Psoas muscle (tissue), 8 donors: Measurements from ENCODE around the gene DYNLRB1. TPM values are rescaled to one million over a fixed set of nuclear protein-coding genes. Genes with fewer than 3 reads are reported as not detected.

Source experiments
- ATAC-seq, 4 donors: fragments of 200-7000 bp; cut with Tn5 transposase; one replicate each; pipeline ENCODE4 v1.9.1; 2020; ENCODE audit warnings: moderate library complexity in 3 of 4, mild to moderate bottlenecking in 2 of 4
- DNase-seq, 2 donors: peaks; one replicate each; pipeline ENCODE4 v3.0.0-alpha.2; 2020
- H3K27ac ChIP-seq: fragments of 200-600 bp; one replicate; pipeline ENCODE4 v1.8.0; 2022
- H3K27me3 ChIP-seq, 3 donors: fragments of 200-600 bp in 1 of 3; one replicate each; pipeline versions ENCODE4 v1.6.1 to v1.8.0; 2013 to 2022; ENCODE audit warnings: low read length in 2 of 3, mild to moderate bottlenecking in 2 of 3, moderate library complexity in 1 of 3; ENCODE audit not compliant: insufficient read depth in 3 of 3
- H3K36me3 ChIP-seq, 2 donors: fragments of 200-600 bp in 1 of 2; one replicate each; pipeline versions ENCODE4 v1.6.1 to v1.8.0; 2013 to 2022; ENCODE audit warnings: low read depth in 1 of 2, mild to moderate bottlenecking in 1 of 2, moderate library complexity in 1 of 2; ENCODE audit not compliant: insufficient read depth in 1 of 2
- H3K4me1 ChIP-seq: fragments of 200-600 bp; one replicate; pipeline ENCODE4 v1.8.0; 2022
- H3K4me3 ChIP-seq: fragments of 200-600 bp; one replicate; pipeline ENCODE4 v1.8.0; 2022; ENCODE audit warnings: mild to moderate bottlenecking
- H3K9me3 ChIP-seq: fragments of 200-600 bp; one replicate; pipeline ENCODE4 v1.8.0; 2022
- CTCF ChIP-seq: fragments of 200-600 bp; IDR thresholded peaks from one replicate; pipeline ENCODE4 v1.8.0; 2022; ENCODE audit warnings: antibody characterized with exemption
- WGBS, 3 donors: extraction: QIAGEN DNeasy Blood & Tissue Kit; methylation state at CpG; one replicate each; pipeline versions ENCODE4 v1.1.6 to v1.1.7; 2013; 5-methylcytosine and 5-hydroxymethylcytosine counted together
- intact Hi-C, 2 donors: fragments of 100-400 bp; cut with DNase I; formaldehyde crosslinking; loops; one replicate each; pipeline versions ENCODE4 v1.11.0 to v1.14.2; 2022
- polyA plus RNA-seq, 3 donors: library from polyadenylated mRNA; stranded (reverse); fragments of 200-250 nt; gene quantifications; one replicate each; pipeline ENCODE4 v1.2.3, GENCODE V29; 2013
- total RNA-seq, 4 donors: library from RNA; stranded (reverse); fragmentation: NEBNext Ultra II Directional in 2 of 4; extraction: Animal tissue kit (Norgen Biotek cat#: 25700) in 2 of 4; gene quantifications; one replicate each; pipeline versions ENCODE4 v1.2.1 to v1.2.4, GENCODE V29; 2021 to 2023
- donor health status: healthy with polysubstance abuse.
- donor health status: DM: no; HTN: no; CAD: no; lungs with moderate emphysema.
- donor health status: Bipolar disorder and iron deficiency.
- donor health status: healthy.
- donor health status: DM: yes; HTN: yes; CAD: no.
- donor health status: DM: no; HTN: no; CAD: no.
- donor health status: DM: no; HTN: no; CAD: no.
- donor health status: DM: yes; HTN: yes; CAD: no.

The DYNLRB1 gene
- total and polyA plus RNA-seq, 7 donors = 93.2 to 179 (median 119) TPM

GRCh38 chr20:34546751-34547181, 30.5 kb downstream of the DYNLRB1 start:
- DNase-seq (no peak), ATAC-seq (no peak)
- intact Hi-C loops = no loop called here
- no peaks in the 10 kb centered on the region for H3K27me3 ChIP-seq
- H3K4me3 ChIP-seq = no peak overlapping the region
- 77 to 82% (median 80%) methylated on average over 11 of the region's 11 CpGs for WGBS, 3 donors
- H3K36me3 ChIP-seq = peaks cover 0 to 8% of the 10 kb centered on the region in 2 donors
- H3K4me1 ChIP-seq = no peaks in the 10 kb centered on the region
- no peaks in the 10 kb centered on the region for H3K9me3 ChIP-seq
- no peak overlapping the region for H3K27ac ChIP-seq
- TF ChIP-seq CTCF = no peak

DNA sequence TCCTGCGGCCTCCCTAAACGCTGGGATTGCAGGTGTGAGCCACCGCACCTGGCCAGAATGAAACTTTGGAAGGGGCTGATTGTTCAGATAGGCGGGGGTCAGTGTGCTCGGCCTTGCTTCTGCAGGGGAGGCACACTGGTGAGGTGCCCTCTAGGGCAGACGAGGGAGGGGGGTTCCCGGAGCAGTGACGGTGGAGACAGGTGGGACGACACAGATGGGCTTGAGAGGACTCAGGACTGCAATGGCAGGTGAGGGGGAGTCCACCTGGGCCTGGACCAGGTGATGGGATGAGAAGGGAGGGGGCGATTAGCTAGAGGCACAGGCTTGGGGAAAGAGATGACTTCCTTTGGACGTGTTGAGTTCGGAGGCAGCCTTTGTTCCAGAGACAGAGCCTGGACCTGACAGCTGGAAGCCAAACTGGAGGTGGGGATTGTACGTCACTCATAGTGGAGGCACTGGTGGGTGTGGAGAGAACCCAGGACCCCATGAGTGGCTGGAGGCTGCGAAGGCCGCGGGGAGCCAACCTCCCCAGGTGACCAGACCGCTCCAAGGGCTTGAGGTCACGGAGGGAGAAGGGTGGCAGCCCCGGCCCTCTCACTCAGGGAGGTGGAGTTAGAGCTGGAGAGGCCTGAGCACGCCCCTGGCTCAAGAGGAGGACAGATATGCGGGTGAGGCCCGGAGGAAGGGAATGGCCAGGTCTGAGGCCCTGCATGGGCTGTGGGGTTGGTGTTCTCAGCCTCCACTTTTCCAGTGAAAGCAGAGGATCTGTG, 31.8 kb downstream of the DYNLRB1 start:
- intact Hi-C loops = no loop called here
- ATAC-seq (no peak), DNase-seq (no peak)
- H3K36me3 ChIP-seq = no peaks in the 10 kb centered on the region
- no peak overlapping the region for H3K4me3 ChIP-seq
- no peaks in the 10 kb centered on the region for H3K4me1 ChIP-seq
- no peaks in the 10 kb centered on the region for H3K27me3 ChIP-seq
- TF ChIP-seq CTCF = no peak
- H3K27ac ChIP-seq = no peak overlapping the region
- H3K9me3 ChIP-seq = no peaks in the 10 kb centered on the region
- WGBS, 3 donors = 91 to 93% (median 91%) methylated on average over 22 of the region's 22 CpGs

DNA sequence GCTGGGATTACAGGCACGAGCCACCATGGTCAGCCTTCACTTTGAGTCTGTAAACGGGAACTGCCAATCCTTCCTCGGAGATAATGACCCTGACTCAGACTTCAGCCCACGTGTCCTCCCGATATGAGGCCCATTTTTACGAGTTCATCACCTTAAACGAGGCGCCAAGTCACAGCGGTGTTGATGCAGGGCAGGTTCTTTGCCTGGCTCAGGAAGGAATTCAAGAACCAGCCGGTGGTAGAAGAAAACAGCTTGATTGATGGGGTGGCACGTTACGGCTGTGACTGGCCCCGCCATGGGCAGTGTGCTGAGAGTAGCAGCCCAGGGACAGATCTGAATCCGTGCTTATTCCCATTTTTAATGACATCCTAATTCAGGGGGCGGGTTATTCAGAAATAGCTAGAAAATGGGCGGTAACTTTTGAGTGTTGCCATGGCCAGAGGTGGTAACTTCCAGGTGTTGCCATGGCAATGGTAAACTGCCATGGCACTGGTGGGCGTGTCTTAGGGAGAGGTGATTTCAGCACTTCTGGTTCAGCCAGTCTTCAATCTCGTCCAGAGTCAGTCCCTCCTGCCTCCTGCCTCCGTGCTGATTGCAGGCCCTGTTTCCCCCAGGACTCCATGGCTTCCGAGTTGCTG, 33.2 kb downstream of the DYNLRB1 start:
- intact Hi-C loops = no loop called here
- no peak for ATAC-seq
- no peak overlapping the region for H3K4me3 ChIP-seq
- no peaks in the 10 kb centered on the region for H3K4me1 ChIP-seq
- no peaks in the 10 kb centered on the region for H3K27me3 ChIP-seq
- no peaks in the 10 kb centered on the region for H3K9me3 ChIP-seq
- H3K36me3 ChIP-seq = no peaks in the 10 kb centered on the region
- WGBS, 3 donors = 61 to 71% (median 64%) methylated on average over 20 of the region's 20 CpGs
- DNase-seq = no peak
- no peak for TF ChIP-seq CTCF
- H3K27ac ChIP-seq = no peak overlapping the region

GRCh38 chr20:34549929-34550305, 33.7 kb downstream of the DYNLRB1 start:
- H3K4me3 ChIP-seq = no peak overlapping the region
- intact Hi-C loops = no loop called here
- DNase-seq = no peak
- no peaks in the 10 kb centered on the region for H3K4me1 ChIP-seq
- no peak overlapping the region for H3K27ac ChIP-seq
- no peak for ATAC-seq
- no peaks in the 10 kb centered on the region for H3K27me3 ChIP-seq
- WGBS, 3 donors = 90 to 92% (median 91%) methylated on average over 13 of the region's 13 CpGs
- TF ChIP-seq CTCF = no peak
- H3K9me3 ChIP-seq = no peaks in the 10 kb centered on the region
- no peaks in the 10 kb centered on the region for H3K36me3 ChIP-seq
